Melanocyte of skin (primary cell): ENCODE results near the gene NXF1. TPM values are rescaled to one million over a fixed set of nuclear protein-coding genes. Genes with fewer than 3 reads are reported as not detected.

Source experiments
- small RNA-seq, 2 donors: library from RNA; depleted of rRNA; stranded (forward); fragments of <200 nt; gene quantifications; one replicate each; pipeline ENCODE3, GENCODE V24; 2012
- total RNA-seq, 2 donors: library from RNA; depleted of rRNA; stranded (reverse); fragments of >200 nt; gene quantifications; 2 replicates each; pipeline ENCODE4 v1.2.3, GENCODE V29; 2012

NXF1 gene
- total RNA-seq = 10 to 100 TPM; 31.7 to 32.0 TPM

GRCh38 chr11:62805076-62805892 lies at the start of gene NXF1:
TSS of gene NXF1 (minus strand) at chr11:62805440. CDS start at chr11:62805356, 84 bp downstream.

GRCh38 chr11:62839050-62839945 lies 34.1 kb upstream of the NXF1 start, which contains the start of gene WDR74:
TSS of gene WDR74 (minus strand) at chr11:62839590. CDS start at chr11:62839570, 20 bp downstream.

GRCh38 chr11:62832336-62833234 lies 27.3 kb upstream of the NXF1 start, which contains the start of gene TEX54:
TSS of gene TEX54 (minus strand) at chr11:62832841.

GRCh38 chr11:62831520-62832335 lies 26.5 kb upstream of the NXF1 start, which contains the start of gene STX5:
TSS of gene STX5 (minus strand) at chr11:62832051. CDS start at chr11:62831243, 808 bp downstream.

GRCh38 chr11:62791501-62792201 lies 13.6 kb downstream of the NXF1 start, which contains the start of gene TMEM223:
TSS of gene TMEM223 (minus strand) at chr11:62792006. CDS start at chr11:62791994, 12 bp downstream.

GRCh38 chr11:62787005-62787759 lies 18.1 kb downstream of the NXF1 start, which contains the start of gene TMEM179B:
TSS of gene TMEM179B (plus strand) at chr11:62787402. CDS start at chr11:62787432, 30 bp downstream.

GRCh38 chr11:62771144-62772021 lies 33.9 kb downstream of the NXF1 start, which contains the start of gene TAF6L:
TSS of gene TAF6L (plus strand) at chr11:62771396. CDS start at chr11:62775784, 4,388 bp downstream.

GRCh38 chr11:62753736-62754603 lies 51.3 kb downstream of the NXF1 start, which contains the start of gene ZBTB3:
TSS of gene ZBTB3 (minus strand) at chr11:62754160. CDS start at chr11:62753664, 496 bp downstream.

Small RNA genes lying within 50 kb of the gene (small RNA-seq; reads per million reads assigned to genes)
- gene MIR6514 (1.1 to 1.7 reads per million in 2 donors), gene RF00099 (0 reads per million in 2 donors), gene RNU6-118P (0 reads per million in 2 donors), gene SNORD22 (0 reads per million in 2 donors), gene SNORD26 (0 reads per million in 2 donors), gene SNORD27 (0 reads per million in 2 donors), gene SNORD28 (0 reads per million in 2 donors), gene SNORD30 (66.9 to 73.6 reads per million in 2 donors)

Other genes starting within 250 kb of the NXF1 start
- 100 to 1,000 TPM; 357 to 708 TPM for gene EEF1G, start 231.5 kb downstream of the NXF1 start, total RNA-seq
- gene TUT1, start 213.9 kb downstream of the NXF1 start, total RNA-seq = 1 to 10 TPM; 6.5 to 7.0 TPM
- gene MTA2, start 203.6 kb downstream of the NXF1 start, total RNA-seq = 100 to 1,000 TPM; 102 to 164 TPM
- 10 to 100 TPM; 15.3 to 19.3 TPM for gene EML3, start 192.7 kb downstream of the NXF1 start, total RNA-seq
- gene ROM1, start 192.2 kb downstream of the NXF1 start, total RNA-seq = 1 to 10 TPM in 1 of 2 donors, under 1 TPM in 1; 1.00 to 1.0 TPM
- 10 to 100 TPM; 50.3 to 51.3 TPM for gene B3GAT3, start 183.5 kb downstream of the NXF1 start, total RNA-seq
- 100 to 1,000 TPM; 140 to 155 TPM for gene GANAB, start 158.8 kb downstream of the NXF1 start, total RNA-seq
- 10 to 100 TPM; 26.2 to 28.0 TPM for gene INTS5, start 152.1 kb downstream of the NXF1 start, total RNA-seq
- gene C11orf98, start 140.2 kb downstream of the NXF1 start, total RNA-seq = 10 to 100 TPM; 26.5 to 36.0 TPM
- gene CSKMT, start 140.1 kb downstream of the NXF1 start, total RNA-seq = 1 to 10 TPM; 6.7 to 7.6 TPM
- gene UQCC3, start 133.8 kb downstream of the NXF1 start, total RNA-seq = 1 to 10 TPM; 5.9 to 7.3 TPM
- gene LBHD1, start 133.2 kb downstream of the NXF1 start, total RNA-seq = 1 to 10 TPM; 4.3 to 5.5 TPM
- gene UBXN1, start 126.4 kb downstream of the NXF1 start, total RNA-seq = 10 to 100 TPM; 59.2 to 83.9 TPM
- gene LRRN4CL, start 115.9 kb downstream of the NXF1 start, total RNA-seq = 1 to 10 TPM; 1.0 to 1.3 TPM
- 10 to 100 TPM; 70.3 to 71.9 TPM for gene BSCL2, start 98.0 kb downstream of the NXF1 start, total RNA-seq
- gene GNG3, start 97.8 kb downstream of the NXF1 start, total RNA-seq = not detected
- gene HNRNPUL2, start 78.0 kb downstream of the NXF1 start, total RNA-seq = 10 to 100 TPM in 1 of 2 donors, 1 to 10 TPM in 1; 5.7 to 10.3 TPM
- 10 to 100 TPM; 27.2 to 33.6 TPM for gene TTC9C, start 77.0 kb downstream of the NXF1 start, total RNA-seq
- 10 to 100 TPM in 1 of 2 donors, 1 to 10 TPM in 1; 6.3 to 14.5 TPM for gene ZBTB3, start 51.3 kb downstream of the NXF1 start, total RNA-seq
- 10 to 100 TPM; 37.9 to 72.9 TPM for gene POLR2G, start 43.9 kb downstream of the NXF1 start, total RNA-seq
- gene TAF6L, start 34.0 kb downstream of the NXF1 start, total RNA-seq = 10 to 100 TPM; 28.0 to 31.0 TPM
- 10 to 100 TPM; 50.3 to 60.6 TPM for gene TMEM179B, start 18.0 kb downstream of the NXF1 start, total RNA-seq
- gene TMEM223, start 13.4 kb downstream of the NXF1 start, total RNA-seq = 10 to 100 TPM; 14.5 to 23.0 TPM
- gene STX5, start 26.6 kb upstream of the NXF1 start, total RNA-seq = 10 to 100 TPM; 22.0 to 26.5 TPM
- gene TEX54, start 27.4 kb upstream of the NXF1 start, total RNA-seq = not detected
- gene WDR74, start 34.1 kb upstream of the NXF1 start, total RNA-seq = 10 to 100 TPM; 33.7 to 87.9 TPM
- gene SLC3A2, start 75.5 kb upstream of the NXF1 start, total RNA-seq = 100 to 1,000 TPM; 486 to 693 TPM
- gene CHRM1, start 115.9 kb upstream of the NXF1 start, total RNA-seq = 1 to 10 TPM in 1 of 2 donors, under 1 TPM in 1; under 0.01 to 1.3 TPM
- not detected for gene SLC22A6, start 179.5 kb upstream of the NXF1 start, total RNA-seq
- gene SLC22A8, start 210.4 kb upstream of the NXF1 start, total RNA-seq = not detected